ENCODE data around the gene DENND1B. TPM values are rescaled to one million over a fixed set of nuclear protein-coding genes. Genes with fewer than 3 reads are reported as not detected.

DENND1B gene
- total and polyA plus RNA-seq, 3 donors from 2014 or later, result 7.2 to 11.6 (median 11.6) TPM

GRCh38 chr1:197685785-197686184 lies 89.5 kb downstream of the DENND1B start:
- H3K36me3 ChIP-seq (ENCODE audit: low read depth, missing control alignments), result no peaks in the 10 kb centered on the region
- DNase-seq, result no peak
- intact Hi-C loops (cut with DNase I; ENCODE audit: low total_unique reads), result no loop called here
- peaks cover 2% of the 10 kb centered on the region for H3K9me3 ChIP-seq
- TF ChIP-seq, protein P1, sequence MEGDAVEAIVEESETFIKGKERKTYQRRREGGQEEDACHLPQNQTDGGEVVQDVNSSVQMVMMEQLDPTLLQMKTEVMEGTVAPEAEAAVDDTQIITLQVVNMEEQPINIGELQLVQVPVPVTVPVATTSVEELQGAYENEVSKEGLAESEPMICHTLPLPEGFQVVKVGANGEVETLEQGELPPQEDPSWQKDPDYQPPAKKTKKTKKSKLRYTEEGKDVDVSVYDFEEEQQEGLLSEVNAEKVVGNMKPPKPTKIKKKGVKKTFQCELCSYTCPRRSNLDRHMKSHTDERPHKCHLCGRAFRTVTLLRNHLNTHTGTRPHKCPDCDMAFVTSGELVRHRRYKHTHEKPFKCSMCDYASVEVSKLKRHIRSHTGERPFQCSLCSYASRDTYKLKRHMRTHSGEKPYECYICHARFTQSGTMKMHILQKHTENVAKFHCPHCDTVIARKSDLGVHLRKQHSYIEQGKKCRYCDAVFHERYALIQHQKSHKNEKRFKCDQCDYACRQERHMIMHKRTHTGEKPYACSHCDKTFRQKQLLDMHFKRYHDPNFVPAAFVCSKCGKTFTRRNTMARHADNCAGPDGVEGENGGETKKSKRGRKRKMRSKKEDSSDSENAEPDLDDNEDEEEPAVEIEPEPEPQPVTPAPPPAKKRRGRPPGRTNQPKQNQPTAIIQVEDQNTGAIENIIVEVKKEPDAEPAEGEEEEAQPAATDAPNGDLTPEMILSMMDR (IDR thresholded peaks at IDR 0.05), result no peak
- no peak for TF ChIP-seq POLR2A (IDR thresholded peaks at IDR 0.05)
- no peaks in the 10 kb centered on the region for H3K27me3 ChIP-seq
- no peak overlapping the region for H3K4me3 ChIP-seq
- 35 to 37% methylated on average over 1 of the region's 1 CpG for WGBS, 2 donors
- no peak overlapping the region for H3K27ac ChIP-seq
- H3K4me1 ChIP-seq, result no peaks in the 10 kb centered on the region

DNA sequence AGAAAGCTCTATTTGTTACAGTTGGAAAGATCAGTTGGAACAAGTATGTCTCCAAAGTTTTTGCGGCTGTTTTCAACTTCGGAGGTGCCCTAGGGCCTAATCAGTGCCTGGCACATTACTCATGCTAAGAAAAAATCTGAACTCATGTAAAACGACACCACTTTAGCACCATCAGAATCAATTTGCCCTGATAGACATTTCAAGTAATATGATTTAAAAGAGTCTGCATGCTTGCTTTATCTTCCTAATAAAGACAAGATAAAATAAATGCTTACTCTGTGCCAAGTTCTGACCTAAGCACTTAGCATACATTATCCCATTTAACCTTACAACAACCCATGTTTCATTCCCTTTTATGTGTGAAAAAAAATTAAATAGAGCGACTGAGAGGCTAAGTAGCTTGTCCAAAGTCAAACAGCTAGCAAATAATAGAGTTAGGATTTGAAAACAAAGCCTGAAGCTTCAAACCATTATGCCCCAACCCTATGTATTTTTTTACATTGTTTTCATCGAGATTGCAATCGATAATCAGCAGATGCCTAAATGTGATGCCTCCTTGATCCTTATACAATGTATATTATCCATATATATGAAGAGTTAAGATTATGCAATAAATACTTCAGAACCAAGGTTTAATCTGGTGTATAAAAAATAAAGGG lies 91.3 kb downstream of the DENND1B start:
- H3K36me3 ChIP-seq (ENCODE audit: low read depth, missing control alignments), result no peaks in the 10 kb centered on the region
- intact Hi-C loops (cut with DNase I; ENCODE audit: low total_unique reads), result loop anchor here (5.0 kb wide), 1 partner anchor 48 kb away; no protein-coding TSS in a partner anchor
- TF ChIP-seq, protein P1 (IDR thresholded peaks at IDR 0.05), result no peak
- no peak for TF ChIP-seq POLR2A (IDR thresholded peaks at IDR 0.05)
- H3K27ac ChIP-seq, result no peak overlapping the region
- H3K4me3 ChIP-seq, result no peak overlapping the region
- H3K4me1 ChIP-seq, result no peaks in the 10 kb centered on the region
- H3K9me3 ChIP-seq, result peaks cover 2% of the 10 kb centered on the region
- DNase-seq, result no peak
- 80 to 90% methylated on average over 6 of the region's 6 CpGs for WGBS, 2 donors
- H3K27me3 ChIP-seq, result no peaks in the 10 kb centered on the region

GRCh38 chr1:197683280-197683679 lies 92.0 kb downstream of the DENND1B start:
- H3K27me3 ChIP-seq, result no peaks in the 10 kb centered on the region
- 90 to 94% methylated on average over 3 of the region's 3 CpGs for WGBS, 2 donors
- no peak for DNase-seq
- H3K4me3 ChIP-seq, result no peak overlapping the region
- no peaks in the 10 kb centered on the region for H3K36me3 ChIP-seq (ENCODE audit: low read depth, missing control alignments)
- H3K27ac ChIP-seq, result no peak overlapping the region
- TF ChIP-seq, protein P1 (IDR thresholded peaks at IDR 0.05), result no peak
- no peak for TF ChIP-seq POLR2A (IDR thresholded peaks at IDR 0.05)
- H3K4me1 ChIP-seq, result no peaks in the 10 kb centered on the region
- H3K9me3 ChIP-seq, result peaks cover under 1% of the 10 kb centered on the region
- intact Hi-C loops (cut with DNase I; ENCODE audit: low total_unique reads), result loop anchor here (5.0 kb wide), 1 partner anchor 49 kb away; no protein-coding TSS in a partner anchor

DNA sequence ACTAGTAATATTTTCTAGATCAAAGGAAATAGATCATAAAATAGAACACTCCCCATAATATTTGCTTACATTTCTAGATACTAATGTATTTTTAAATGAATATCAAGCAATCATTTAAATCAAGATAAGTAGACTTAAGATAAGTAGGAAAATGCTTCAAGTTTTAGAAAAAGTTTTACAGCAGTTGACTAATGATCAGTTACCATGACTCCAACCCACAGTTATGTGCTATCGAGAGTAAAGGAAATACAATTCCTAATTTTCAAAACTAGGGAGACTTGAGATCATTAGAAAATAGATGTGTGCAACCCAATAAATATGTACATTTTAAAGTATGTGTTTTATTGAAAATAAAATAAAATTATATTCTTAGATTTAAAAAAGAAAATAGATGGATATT lies 95.0 kb downstream of the DENND1B start:
- 83 to 93% methylated on average over 1 of the region's 1 CpG for WGBS, 2 donors
- intact Hi-C loops (cut with DNase I; ENCODE audit: low total_unique reads), result loop anchor here (5.0 kb wide), 1 partner anchor 52 kb away; no protein-coding TSS in a partner anchor
- Histone ChIP-seq H3K27ac (no peak overlapping the region), H3K4me1 (no peaks in the 10 kb centered on the region), H3K36me3 (ENCODE audit: low read depth, missing control alignments) (no peaks in the 10 kb centered on the region), H3K4me3 (no peak overlapping the region), H3K27me3 (no peaks in the 10 kb centered on the region), H3K9me3 (no peaks in the 10 kb centered on the region)
- no peak for DNase-seq
- no peak for TF ChIP-seq POLR2A (IDR thresholded peaks at IDR 0.05)
- TF ChIP-seq, protein P1 (IDR thresholded peaks at IDR 0.05), result no peak

All from testis (tissue), 3 donors.